Smooth muscle cell of trachea (primary cell): ENCODE data around the gene PTMS. TPM values are rescaled to one million over a fixed set of nuclear protein-coding genes. Genes with fewer than 3 reads are reported as not detected.

Experiments used
- total RNA-seq: library from RNA; depleted of rRNA; stranded (reverse); fragments of >200 nt; gene quantifications from 2 replicates; pipeline ENCODE4 v1.2.1, GENCODE V29; 2014

PTMS gene
- 39.2 and 99.2 TPM in 2 replicates for total RNA-seq

GRCh38 chr12:6765634-6766581 is at the start of gene PTMS:
TSS of gene PTMS (plus strand) at chr12:6766363. CDS start at chr12:6766706, 343 bp downstream.

GRCh38 chr12:6723607-6724408 is 42.4 kb upstream of the PTMS start, which contains the start of gene COPS7A:
TSS of gene COPS7A (plus strand) at chr12:6724046. CDS start at chr12:6724657, 611 bp downstream.

GRCh38 chr12:6752921-6753771 is 13.0 kb upstream of the PTMS start, which contains the start of gene MLF2:
TSS of gene MLF2 (minus strand) at chr12:6753141. CDS start at chr12:6752334, 807 bp downstream.

GRCh38 chr12:6772331-6772695 is 6.2 kb downstream of the PTMS start, which contains the start of gene LAG3:
TSS of gene LAG3 (plus strand) at chr12:6772520. CDS start at chr12:6772853, 333 bp downstream.

GRCh38 chr12:6788972-6789924 is 23.1 kb downstream of the PTMS start, which contains the start of gene CD4:
TSS of gene CD4 (plus strand) at chr12:6789528. CDS start at chr12:6800139, 10,611 bp downstream.

Other genes starting within 250 kb of the PTMS start
- gene GAPDH, start 231.8 kb upstream of the PTMS start, total RNA-seq: 10,148 and 10,314 TPM in 2 replicates
- gene IFFO1, start 210.3 kb upstream of the PTMS start, total RNA-seq: 21.7 and 22.2 TPM in 2 replicates
- 14.4 and 20.0 TPM in 2 replicates for gene NOP2, start 198.1 kb upstream of the PTMS start, total RNA-seq
- 255 and 275 TPM in 2 replicates for gene CHD4, start 159.0 kb upstream of the PTMS start, total RNA-seq
- gene LPAR5, start 130.4 kb upstream of the PTMS start, total RNA-seq: not detected in 2 replicates
- gene ACRBP, start 118.9 kb upstream of the PTMS start, total RNA-seq: 0.29 and 0.50 TPM in 2 replicates
- 39.7 and 53.5 TPM in 2 replicates for gene ING4, start 103.2 kb upstream of the PTMS start, total RNA-seq
- gene ZNF384, start 77.0 kb upstream of the PTMS start, total RNA-seq: 12.7 and 13.2 TPM in 2 replicates
- gene PIANP, start 65.5 kb upstream of the PTMS start, total RNA-seq: 0.33 and 1.0 TPM in 2 replicates
- gene COPS7A, start 42.3 kb upstream of the PTMS start, total RNA-seq: 83.2 and 106 TPM in 2 replicates
- 178 and 182 TPM in 2 replicates for gene MLF2, start 13.2 kb upstream of the PTMS start, total RNA-seq
- 0.15 and 0.17 TPM in 2 replicates for gene LAG3, start 6.2 kb downstream of the PTMS start, total RNA-seq
- gene CD4, start 23.2 kb downstream of the PTMS start, total RNA-seq: 0.15 and 2.2 TPM in 2 replicates
- gene GPR162, start 55.5 kb downstream of the PTMS start, total RNA-seq: 6.1 and 6.8 TPM in 2 replicates
- 121 and 150 TPM in 2 replicates for gene P3H3, start 62.0 kb downstream of the PTMS start, total RNA-seq
- gene GNB3, start 74.6 kb downstream of the PTMS start, total RNA-seq: 1.7 and 2.9 TPM in 2 replicates
- gene CDCA3, start 84.9 kb downstream of the PTMS start, total RNA-seq: 3.3 and 25.9 TPM in 2 replicates
- 97.8 and 134 TPM in 2 replicates for gene USP5, start 85.8 kb downstream of the PTMS start, total RNA-seq
- 1,080 and 1,447 TPM in 2 replicates for gene TPI1, start 101.2 kb downstream of the PTMS start, total RNA-seq
- gene SPSB2, start 106.9 kb downstream of the PTMS start, total RNA-seq: 6.3 and 14.1 TPM in 2 replicates
- 13.2 and 14.9 TPM in 2 replicates for gene LRRC23, start 138.5 kb downstream of the PTMS start, total RNA-seq
- gene ENO2, start 148.2 kb downstream of the PTMS start, total RNA-seq: 20.1 and 29.3 TPM in 2 replicates
- 16.9 and 31.9 TPM in 2 replicates for gene ATN1, start 161.6 kb downstream of the PTMS start, total RNA-seq
- gene RNU7-1, start 177.5 kb downstream of the PTMS start, total RNA-seq: not detected in 2 replicates
- gene C12orf57, start 177.7 kb downstream of the PTMS start, total RNA-seq: 61.5 and 94.6 TPM in 2 replicates
- gene PTPN6, start 185.0 kb downstream of the PTMS start, total RNA-seq: under 0.01 TPM in 1 of 2 replicates, not detected in the other
- 176 and 184 TPM in 2 replicates for gene PHB2, start 204.3 kb downstream of the PTMS start, total RNA-seq
- 35.2 and 55.0 TPM in 2 replicates for gene EMG1, start 204.6 kb downstream of the PTMS start, total RNA-seq